ENCODE data around the gene UBE2S. TPM values are rescaled to one million over a fixed set of nuclear protein-coding genes. Genes with fewer than 3 reads are reported as not detected.

UBE2S gene
- total RNA-seq, 1 donor from 2014 or later = 34.6 TPM

- no peak for ATAC-seq (ENCODE audit: low read depth)
- DNase-seq = no peak
- POLR2A ChIA-PET = interaction anchor here (1.5 kb wide), 1 partner anchor 16 kb away, joined by 9 read pairs; the partner anchor contains the start of gene TMEM238
- H3K4me3 Mint-ChIP-seq = no peak overlapping the region
- no peak overlapping the region for H3K27ac Mint-ChIP-seq
- peaks cover 30% of the 10 kb centered on the region for H3K27me3 Mint-ChIP-seq
- no peaks in the 10 kb centered on the region for H3K9me3 Mint-ChIP-seq
- intact Hi-C loops (cut with micrococcal nuclease) = no loop called here
- peaks cover 10% of the 10 kb centered on the region for H3K4me1 Mint-ChIP-seq
- CTCF ChIA-PET = no interaction called here
- TF ChIP-seq CTCF (IDR thresholded peaks at IDR 0.05) = no peak
- H3K36me3 Mint-ChIP-seq (ENCODE audit: low read depth) = no peaks in the 10 kb centered on the region
Observed at GRCh38 chr19:55368106-55368505, 39.5 kb downstream of the UBE2S start.

GRCh38 chr19:55366790-55367189 is 40.8 kb downstream of the UBE2S start:
- ATAC-seq (ENCODE audit: low read depth) (no peak), DNase-seq (no peak)
- ChIA-PET CTCF (no interaction called here), POLR2A (no interaction called here)
- Mint-ChIP-seq H3K27ac (no peak overlapping the region), H3K36me3 (ENCODE audit: low read depth) (no peaks in the 10 kb centered on the region), H3K27me3 (peaks cover 26% of the 10 kb centered on the region), H3K4me3 (no peak overlapping the region), H3K4me1 (peaks cover 7% of the 10 kb centered on the region), H3K9me3 (no peaks in the 10 kb centered on the region)
- TF ChIP-seq CTCF (IDR thresholded peaks at IDR 0.05) = no peak
- intact Hi-C loops (cut with micrococcal nuclease) = no loop called here

- no peak overlapping the region for H3K4me3 Mint-ChIP-seq
- no peaks in the 10 kb centered on the region for H3K9me3 Mint-ChIP-seq
- POLR2A ChIA-PET = no interaction called here
- TF ChIP-seq CTCF (IDR thresholded peaks at IDR 0.05) = no peak
- H3K36me3 Mint-ChIP-seq (ENCODE audit: low read depth) = no peaks in the 10 kb centered on the region
- intact Hi-C loops (cut with micrococcal nuclease) = no loop called here
- peaks cover 18% of the 10 kb centered on the region for H3K27me3 Mint-ChIP-seq
- DNase-seq = no peak
- no peak for ATAC-seq (ENCODE audit: low read depth)
- CTCF ChIA-PET = no interaction called here
- H3K27ac Mint-ChIP-seq = no peak overlapping the region
- peaks cover 7% of the 10 kb centered on the region for H3K4me1 Mint-ChIP-seq
Observed at GRCh38 chr19:55365964-55366363, 41.6 kb downstream of the UBE2S start.

GRCh38 chr19:55365245-55365644 is 42.3 kb downstream of the UBE2S start:
- TF ChIP-seq CTCF (IDR thresholded peaks at IDR 0.05) = no peak
- Mint-ChIP-seq H3K4me1 (peaks cover 4% of the 10 kb centered on the region), H3K27me3 (peaks cover 12% of the 10 kb centered on the region), H3K4me3 (no peak overlapping the region), H3K36me3 (ENCODE audit: low read depth) (no peaks in the 10 kb centered on the region), H3K9me3 (no peaks in the 10 kb centered on the region), H3K27ac (no peak overlapping the region)
- ChIA-PET POLR2A (no interaction called here), CTCF (no interaction called here)
- DNase-seq (no peak), ATAC-seq (ENCODE audit: low read depth) (no peak)
- intact Hi-C loops (cut with micrococcal nuclease) = no loop called here

GRCh38 chr19:55362990-55363716 is 44.4 kb downstream of the UBE2S start, which contains the start of gene GARIN5B:
Gene GARIN5B (minus strand): TSS chr19:55363260. CDS start chr19:55363066, 194 bp downstream.
- H3K36me3 Mint-ChIP-seq (ENCODE audit: low read depth) = no peaks in the 10 kb centered on the region
- peaks cover 10% of the 10 kb centered on the region for H3K27me3 Mint-ChIP-seq
- CTCF ChIA-PET = no interaction called here
- POLR2A ChIA-PET = interaction anchor here (0.6 kb wide), 2 partner anchors 25 to 117 kb away, joined by 3 to 5 read pairs; no protein-coding TSS in a partner anchor
- intact Hi-C loops (cut with micrococcal nuclease) = no loop called here
- no peak for DNase-seq
- no peak for ATAC-seq (ENCODE audit: low read depth)
- H3K4me3 Mint-ChIP-seq = no peak within 1 kb of the TSS
- no peaks in the 10 kb centered on the region for H3K9me3 Mint-ChIP-seq
- H3K4me1 Mint-ChIP-seq = no peaks in the 10 kb centered on the region
- H3K27ac Mint-ChIP-seq = no peak within 1 kb of the TSS
- no peak for TF ChIP-seq CTCF (IDR thresholded peaks at IDR 0.05)

All from activated B cell treated with CpG ODN at 0.5 μM for 24 hours (primary cell).